ENCODE data around the gene FOXJ1.

DNA sequence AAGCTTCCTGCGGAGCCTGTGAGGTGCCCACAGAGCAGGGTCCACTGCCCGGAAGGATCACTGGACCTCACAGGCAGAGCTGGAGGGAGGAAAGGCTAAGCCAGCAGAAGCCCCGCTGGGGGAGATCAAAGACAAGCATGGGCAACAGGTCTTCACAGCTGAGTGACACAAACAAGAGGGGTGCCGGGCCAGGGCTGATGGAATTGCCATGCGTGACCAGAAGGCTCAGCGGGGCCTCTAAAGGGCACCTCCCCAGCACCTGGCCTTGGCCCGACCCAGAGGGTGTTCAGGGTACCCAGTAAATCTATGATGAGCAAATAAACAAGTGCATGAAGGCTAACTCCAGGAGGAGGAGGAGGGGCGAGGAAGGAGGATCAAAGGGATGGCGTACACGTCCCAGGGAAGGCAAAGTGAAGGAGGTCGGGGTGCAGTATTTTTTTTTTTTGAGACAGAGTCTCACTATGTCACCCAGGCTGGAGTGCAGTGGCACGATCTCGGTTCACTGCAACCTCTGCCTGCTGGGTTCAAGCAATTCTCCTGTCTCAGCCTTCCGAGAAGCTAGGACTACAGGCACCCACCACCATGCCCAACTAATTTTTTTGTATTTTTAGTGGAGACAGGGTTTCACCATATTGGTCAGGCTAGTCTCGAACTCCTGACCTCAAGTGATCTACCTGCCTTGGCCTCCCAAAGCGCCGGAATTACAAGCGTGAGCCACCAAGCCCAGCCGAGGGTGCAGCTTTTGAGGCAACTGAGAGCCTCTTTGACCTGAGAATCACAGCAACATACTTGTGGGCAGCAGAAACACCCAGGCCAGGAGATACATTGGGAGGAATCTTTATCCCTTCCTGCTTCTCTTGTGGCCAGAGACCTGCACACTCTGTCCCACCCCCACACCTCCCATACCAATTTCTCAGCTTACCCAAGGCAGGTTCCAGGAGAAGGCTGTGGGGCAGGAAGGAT is 21.4 kb downstream of the FOXJ1 start:
- no peak for TF ChIP-seq POLR2A (IDR thresholded peaks at IDR 0.05)
- TF ChIP-seq, protein P1, sequence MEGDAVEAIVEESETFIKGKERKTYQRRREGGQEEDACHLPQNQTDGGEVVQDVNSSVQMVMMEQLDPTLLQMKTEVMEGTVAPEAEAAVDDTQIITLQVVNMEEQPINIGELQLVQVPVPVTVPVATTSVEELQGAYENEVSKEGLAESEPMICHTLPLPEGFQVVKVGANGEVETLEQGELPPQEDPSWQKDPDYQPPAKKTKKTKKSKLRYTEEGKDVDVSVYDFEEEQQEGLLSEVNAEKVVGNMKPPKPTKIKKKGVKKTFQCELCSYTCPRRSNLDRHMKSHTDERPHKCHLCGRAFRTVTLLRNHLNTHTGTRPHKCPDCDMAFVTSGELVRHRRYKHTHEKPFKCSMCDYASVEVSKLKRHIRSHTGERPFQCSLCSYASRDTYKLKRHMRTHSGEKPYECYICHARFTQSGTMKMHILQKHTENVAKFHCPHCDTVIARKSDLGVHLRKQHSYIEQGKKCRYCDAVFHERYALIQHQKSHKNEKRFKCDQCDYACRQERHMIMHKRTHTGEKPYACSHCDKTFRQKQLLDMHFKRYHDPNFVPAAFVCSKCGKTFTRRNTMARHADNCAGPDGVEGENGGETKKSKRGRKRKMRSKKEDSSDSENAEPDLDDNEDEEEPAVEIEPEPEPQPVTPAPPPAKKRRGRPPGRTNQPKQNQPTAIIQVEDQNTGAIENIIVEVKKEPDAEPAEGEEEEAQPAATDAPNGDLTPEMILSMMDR (IDR thresholded peaks at IDR 0.05), result no peak
